Measurements from ENCODE around the gene MAMDC4.

DNA sequence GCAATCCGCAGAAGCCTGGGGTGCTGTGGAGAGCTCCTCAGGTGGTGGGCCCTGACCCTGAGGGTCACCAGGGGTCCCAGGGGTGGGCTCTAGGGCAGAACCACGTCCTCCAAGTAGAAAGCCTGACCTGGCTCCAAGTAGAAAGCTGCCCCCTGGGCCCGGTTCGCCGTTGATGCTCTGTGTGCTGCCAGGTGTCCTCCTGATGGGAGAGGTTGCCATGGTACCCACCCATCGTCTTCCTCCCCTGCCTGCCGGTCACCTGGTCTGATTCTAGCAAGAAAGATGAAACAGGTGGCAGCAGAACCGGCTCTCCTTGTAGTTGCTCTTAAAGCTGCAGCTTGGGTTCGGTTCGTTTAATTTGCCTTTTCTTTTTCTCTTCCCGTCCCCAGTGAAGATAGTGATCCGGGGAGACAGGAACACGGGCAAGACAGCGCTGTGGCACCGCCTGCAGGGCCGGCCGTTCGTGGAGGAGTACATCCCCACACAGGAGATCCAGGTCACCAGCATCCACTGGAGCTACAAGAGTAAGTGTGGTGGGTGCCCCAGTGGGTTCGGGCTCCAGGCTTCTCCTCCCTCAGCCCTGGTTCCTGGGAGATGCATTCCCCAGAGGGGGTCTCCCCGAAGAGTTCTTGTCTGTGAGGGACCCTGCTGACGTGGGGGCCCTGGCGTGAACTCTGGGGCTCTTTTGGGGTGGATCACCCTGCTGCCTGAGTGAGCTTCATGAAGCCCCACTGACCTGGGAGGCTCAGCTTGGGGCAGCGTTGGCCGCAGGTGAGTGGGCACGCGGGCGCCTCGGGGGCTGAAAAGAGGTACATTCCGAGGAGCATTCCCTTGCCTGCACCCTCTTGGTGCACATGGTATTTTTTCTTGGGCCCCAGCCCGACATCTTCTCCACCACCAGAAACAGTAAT lies 28.8 kb upstream of the MAMDC4 start:
- TF ChIP-seq, protein P1, sequence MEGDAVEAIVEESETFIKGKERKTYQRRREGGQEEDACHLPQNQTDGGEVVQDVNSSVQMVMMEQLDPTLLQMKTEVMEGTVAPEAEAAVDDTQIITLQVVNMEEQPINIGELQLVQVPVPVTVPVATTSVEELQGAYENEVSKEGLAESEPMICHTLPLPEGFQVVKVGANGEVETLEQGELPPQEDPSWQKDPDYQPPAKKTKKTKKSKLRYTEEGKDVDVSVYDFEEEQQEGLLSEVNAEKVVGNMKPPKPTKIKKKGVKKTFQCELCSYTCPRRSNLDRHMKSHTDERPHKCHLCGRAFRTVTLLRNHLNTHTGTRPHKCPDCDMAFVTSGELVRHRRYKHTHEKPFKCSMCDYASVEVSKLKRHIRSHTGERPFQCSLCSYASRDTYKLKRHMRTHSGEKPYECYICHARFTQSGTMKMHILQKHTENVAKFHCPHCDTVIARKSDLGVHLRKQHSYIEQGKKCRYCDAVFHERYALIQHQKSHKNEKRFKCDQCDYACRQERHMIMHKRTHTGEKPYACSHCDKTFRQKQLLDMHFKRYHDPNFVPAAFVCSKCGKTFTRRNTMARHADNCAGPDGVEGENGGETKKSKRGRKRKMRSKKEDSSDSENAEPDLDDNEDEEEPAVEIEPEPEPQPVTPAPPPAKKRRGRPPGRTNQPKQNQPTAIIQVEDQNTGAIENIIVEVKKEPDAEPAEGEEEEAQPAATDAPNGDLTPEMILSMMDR (IDR thresholded peaks at IDR 0.05), result no peak
- no peak for TF ChIP-seq POLR2A (IDR thresholded peaks at IDR 0.05)
- no peak for TF ChIP-seq POLR2AphosphoS5 (IDR thresholded peaks at IDR 0.05; ENCODE audit: insufficient read depth in 1 of 2, low read depth in 1 of 2)
